GM12875 (cell line): ENCODE measurements around the gene OOSP2.
"Not testable (repeated sequence)": the region's sequence is repeated elsewhere in the genome, so short reads cannot be mapped to it uniquely, and the experiment has no call there.

Experiments
- H3K4me3 ChIP-seq: one replicate; pipeline ENCODE4 v1.5.1; 2011; ENCODE audit warnings: low read depth, low read length, control low read depth
- CTCF ChIP-seq: IDR thresholded peaks from 2 replicates; pipeline ENCODE4 v1.5.1; 2011; ENCODE audit warnings: low read depth, mild to moderate bottlenecking, control low read depth, inconsistent platforms, low read length, moderate library complexity, borderline replicate concordance; ENCODE audit not compliant: insufficient read depth

The OOSP2 gene

GRCh38 chr11:60059521-60060240, 19.5 kb downstream of the OOSP2 start:
- no peak overlapping the region for H3K4me3 ChIP-seq
- TF ChIP-seq CTCF, result no peak

GRCh38 chr11:60064111-60064510, 23.9 kb downstream of the OOSP2 start:
- no peak overlapping the region for H3K4me3 ChIP-seq
- TF ChIP-seq CTCF, result no peak

GRCh38 chr11:60065801-60066200, 25.6 kb downstream of the OOSP2 start:
- H3K4me3 ChIP-seq, result no peak overlapping the region
- TF ChIP-seq CTCF, result no peak

- TF ChIP-seq CTCF, result no peak
- H3K4me3 ChIP-seq, result no peak overlapping the region
These were observed 29.2 kb downstream of the OOSP2 start for GRCh38 chr11:60069450-60069849.

GRCh38 chr11:60071644-60072043, 31.4 kb downstream of the OOSP2 start:
- H3K4me3 ChIP-seq, result not testable (repeated sequence)

- H3K4me3 ChIP-seq, result no peak overlapping the region
- no peak for TF ChIP-seq CTCF
These were observed 37.1 kb downstream of the OOSP2 start for GRCh38 chr11:60077216-60077817.

- TF ChIP-seq CTCF, result no peak
These were observed 37.8 kb downstream of the OOSP2 start for GRCh38 chr11:60077981-60078380.

More at GRCh38 chr11:60077981-60078380, 37.8 kb downstream of the OOSP2 start:
- no peak overlapping the region for H3K4me3 ChIP-seq
